ENCODE results near the gene CDKAL1.

Gene CDKAL1

DNA sequence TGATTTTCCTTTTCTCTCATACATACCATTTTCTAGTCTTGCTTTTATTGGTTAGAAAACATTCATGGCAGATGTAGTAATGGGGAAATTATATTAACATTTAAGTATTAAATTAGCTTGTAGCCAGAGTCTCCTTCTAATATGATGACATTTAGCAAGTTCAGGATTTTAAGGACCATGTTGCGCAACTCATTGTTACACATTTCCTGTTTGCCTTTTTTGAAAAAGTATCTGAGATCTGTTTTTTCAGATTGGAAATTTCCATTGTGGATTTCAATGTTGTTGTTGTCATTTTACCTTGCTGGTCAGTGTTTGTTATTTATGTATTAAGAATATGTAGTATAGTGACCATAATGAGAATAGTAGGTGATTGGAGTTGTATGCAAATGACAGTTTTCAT, 38.7 kb downstream of the CDKAL1 start:
- DNase-seq (ENCODE audit: low spot score): no peak
- TF ChIP-seq, protein P1, sequence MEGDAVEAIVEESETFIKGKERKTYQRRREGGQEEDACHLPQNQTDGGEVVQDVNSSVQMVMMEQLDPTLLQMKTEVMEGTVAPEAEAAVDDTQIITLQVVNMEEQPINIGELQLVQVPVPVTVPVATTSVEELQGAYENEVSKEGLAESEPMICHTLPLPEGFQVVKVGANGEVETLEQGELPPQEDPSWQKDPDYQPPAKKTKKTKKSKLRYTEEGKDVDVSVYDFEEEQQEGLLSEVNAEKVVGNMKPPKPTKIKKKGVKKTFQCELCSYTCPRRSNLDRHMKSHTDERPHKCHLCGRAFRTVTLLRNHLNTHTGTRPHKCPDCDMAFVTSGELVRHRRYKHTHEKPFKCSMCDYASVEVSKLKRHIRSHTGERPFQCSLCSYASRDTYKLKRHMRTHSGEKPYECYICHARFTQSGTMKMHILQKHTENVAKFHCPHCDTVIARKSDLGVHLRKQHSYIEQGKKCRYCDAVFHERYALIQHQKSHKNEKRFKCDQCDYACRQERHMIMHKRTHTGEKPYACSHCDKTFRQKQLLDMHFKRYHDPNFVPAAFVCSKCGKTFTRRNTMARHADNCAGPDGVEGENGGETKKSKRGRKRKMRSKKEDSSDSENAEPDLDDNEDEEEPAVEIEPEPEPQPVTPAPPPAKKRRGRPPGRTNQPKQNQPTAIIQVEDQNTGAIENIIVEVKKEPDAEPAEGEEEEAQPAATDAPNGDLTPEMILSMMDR (IDR thresholded peaks at IDR 0.05; ENCODE audit: extremely low read depth, insufficient read depth, missing control alignments): no peak
- in situ Hi-C loops (cut with MboI; ENCODE audit: low pct_unique_long_range_greater_than_20kb, low sequenced_read_pairs, unreplicated experiment): no loop called here

DNA sequence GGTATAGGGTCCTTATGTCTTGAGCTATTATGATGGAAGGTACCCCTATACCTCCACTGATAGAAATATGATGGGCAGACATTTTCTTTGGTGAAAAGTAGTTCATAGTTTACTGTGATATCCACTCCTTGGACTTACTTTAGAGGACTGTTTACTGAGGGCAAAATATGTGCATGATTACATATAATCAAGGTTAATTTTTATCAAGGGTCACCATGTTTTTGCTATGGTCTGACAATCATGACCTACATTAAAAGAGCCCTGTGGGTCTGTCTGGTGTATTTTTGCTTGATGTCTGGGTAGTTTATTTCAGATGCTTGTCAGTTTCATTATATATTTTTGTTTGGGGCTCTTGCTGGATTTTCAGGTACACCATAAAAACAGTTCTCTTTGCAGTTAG, 40.1 kb downstream of the CDKAL1 start:
- TF ChIP-seq, protein P1 (IDR thresholded peaks at IDR 0.05; ENCODE audit: extremely low read depth, insufficient read depth, missing control alignments): no peak
- no peak for DNase-seq (ENCODE audit: low spot score)
- in situ Hi-C loops (cut with MboI; ENCODE audit: low pct_unique_long_range_greater_than_20kb, low sequenced_read_pairs, unreplicated experiment): no loop called here

GRCh38 chr6:20575125-20575524, 40.9 kb downstream of the CDKAL1 start:
- TF ChIP-seq, protein P1 (IDR thresholded peaks at IDR 0.05; ENCODE audit: extremely low read depth, insufficient read depth, missing control alignments): no peak
- DNase-seq (ENCODE audit: low spot score): no peak
- in situ Hi-C loops (cut with MboI; ENCODE audit: low pct_unique_long_range_greater_than_20kb, low sequenced_read_pairs, unreplicated experiment): no loop called here

DNA sequence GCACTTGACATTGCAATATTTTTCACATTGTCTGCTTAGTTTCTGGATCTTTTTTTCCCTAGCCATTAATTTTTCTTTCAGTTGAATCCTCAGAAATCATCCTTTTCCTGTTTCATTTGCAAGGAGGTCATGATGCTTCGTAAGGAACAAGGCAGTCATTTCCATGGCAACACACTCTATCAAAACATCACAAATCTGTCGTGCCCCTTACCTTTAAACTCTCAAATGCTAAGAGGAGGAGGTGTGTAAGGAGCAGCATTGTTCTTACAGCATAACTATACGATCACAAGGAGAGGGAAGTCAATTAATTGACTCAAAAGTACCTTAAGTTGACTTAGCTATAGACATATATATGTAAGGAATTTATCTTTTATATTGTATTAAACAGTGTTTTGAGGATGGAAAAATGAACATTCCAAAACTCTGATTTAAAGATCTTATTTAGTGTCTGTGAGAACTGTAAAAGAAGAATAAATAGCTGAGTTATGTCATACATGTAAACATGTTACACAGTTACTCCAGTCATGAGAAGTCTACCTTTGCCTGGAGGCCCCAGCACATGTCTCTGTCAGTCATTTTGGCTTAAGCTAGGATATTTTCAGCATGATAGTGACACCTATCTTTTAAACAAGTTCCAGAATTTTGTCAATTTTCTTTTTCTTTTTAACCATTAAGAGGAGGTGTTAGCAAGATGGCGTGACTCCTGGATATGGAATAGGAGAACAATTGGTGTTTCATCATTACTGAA, 41.6 kb downstream of the CDKAL1 start:
- no peak for DNase-seq (ENCODE audit: low spot score)
- TF ChIP-seq, protein P1 (IDR thresholded peaks at IDR 0.05; ENCODE audit: extremely low read depth, insufficient read depth, missing control alignments): no peak
- in situ Hi-C loops (cut with MboI; ENCODE audit: low pct_unique_long_range_greater_than_20kb, low sequenced_read_pairs, unreplicated experiment): no loop called here

- in situ Hi-C loops (cut with MboI; ENCODE audit: low pct_unique_long_range_greater_than_20kb, low sequenced_read_pairs, unreplicated experiment): no loop called here
- TF ChIP-seq, protein P1 (IDR thresholded peaks at IDR 0.05; ENCODE audit: extremely low read depth, insufficient read depth, missing control alignments): no peak
- no peak for DNase-seq (ENCODE audit: low spot score)
Observed at GRCh38 chr6:20577173-20577688, 43.0 kb downstream of the CDKAL1 start.

GRCh38 chr6:20581070-20581469, 46.8 kb downstream of the CDKAL1 start:
- in situ Hi-C loops (cut with MboI; ENCODE audit: low pct_unique_long_range_greater_than_20kb, low sequenced_read_pairs, unreplicated experiment): no loop called here
- TF ChIP-seq, protein P1 (IDR thresholded peaks at IDR 0.05; ENCODE audit: extremely low read depth, insufficient read depth, missing control alignments): no peak

More at GRCh38 chr6:20581070-20581469, 46.8 kb downstream of the CDKAL1 start:
- no peak for DNase-seq (ENCODE audit: low spot score)
